Keratinocyte (primary cell): ENCODE measurements around the gene MAPKBP1. TPM values are rescaled to one million over a fixed set of nuclear protein-coding genes. Genes with fewer than 3 reads are reported as not detected.

ENCODE experiments used
- DNase-seq: peaks from one replicate; pipeline ENCODE4 v3.0.0-alpha.2; 2011; ENCODE audit warnings: low read depth, missing footprints, low spot score
- FAIRE-seq: peaks from 2 replicates; lab custom pipeline; 2011; peaks lifted over from hg19 to GRCh38; lab: Jason Lieb, UNC
- H2AFZ ChIP-seq: 2 replicates; pipeline ENCODE4 v1.6.0; 2012; ENCODE audit warnings: low read length, control low read depth, inconsistent platforms; ENCODE audit not compliant: control insufficient read depth
- H3K27ac ChIP-seq: 2 replicates; pipeline ENCODE4 v1.5.1; 2011; ENCODE audit warnings: low read length; ENCODE audit not compliant: control insufficient read depth, insufficient read depth
- H3K27me3 ChIP-seq: 3 replicates; pipeline ENCODE4 v1.6.0; 2011; ENCODE audit warnings: low read length; ENCODE audit not compliant: control insufficient read depth, insufficient read depth; ENCODE audit errors: extremely low read depth
- H3K36me3 ChIP-seq, 2 experiments: 2 replicates in 1 of 2; 3 replicates in 1 of 2; pipeline ENCODE4 v1.5.1; 2011; ENCODE audit warnings: low read length in 2 of 2, mild to moderate bottlenecking in 1 of 2; ENCODE audit not compliant: control insufficient read depth in 2 of 2, insufficient read depth in 2 of 2; ENCODE audit errors: extremely low read depth in 1 of 2
- H3K4me1 ChIP-seq: 3 replicates; pipeline ENCODE4 v1.5.1; 2011; ENCODE audit warnings: low read length; ENCODE audit not compliant: control insufficient read depth, insufficient read depth; ENCODE audit errors: extremely low read depth
- H3K4me2 ChIP-seq: 3 replicates; pipeline ENCODE4 v1.6.0; 2011; ENCODE audit warnings: low read depth, low read length; ENCODE audit not compliant: control insufficient read depth, insufficient read depth; ENCODE audit errors: extremely low read depth
- H3K4me3 ChIP-seq, 3 experiments: fragments of 200-600 bp in 1 of 3; sonication (generic) in 1 of 3; 2 replicates in 2 of 3; 3 replicates in 1 of 3; pipeline ENCODE4 v1.5.1; 2011 to 2016; ENCODE audit warnings: low read length in 3 of 3, mild to moderate bottlenecking in 3 of 3, control low read depth in 2 of 3, inconsistent platforms in 1 of 3, low read depth in 1 of 3, mixed read lengths in 1 of 3, mixed run types in 1 of 3, moderate library complexity in 1 of 3; ENCODE audit not compliant: control insufficient read depth in 2 of 3, insufficient read depth in 2 of 3; ENCODE audit errors: extremely low read depth in 1 of 3
- H3K79me2 ChIP-seq: 2 replicates; pipeline ENCODE4 v1.6.0; 2012; ENCODE audit warnings: low read length; ENCODE audit not compliant: control insufficient read depth, insufficient read depth
- H3K9ac ChIP-seq: 3 replicates; pipeline ENCODE4 v1.6.0; 2011; ENCODE audit warnings: low read length; ENCODE audit not compliant: control insufficient read depth, insufficient read depth; ENCODE audit errors: extremely low read depth
- H3K9me1 ChIP-seq: 3 replicates; pipeline ENCODE4 v1.6.0; 2011; ENCODE audit warnings: low read length; ENCODE audit not compliant: control insufficient read depth, insufficient read depth; ENCODE audit errors: extremely low read depth
- H3K9me3 ChIP-seq: 2 replicates; pipeline ENCODE4 v1.5.1; 2012; ENCODE audit warnings: low read depth, low read length; ENCODE audit not compliant: control insufficient read depth
- H4K20me1 ChIP-seq: 3 replicates; pipeline ENCODE4 v1.6.0; 2011; ENCODE audit warnings: low read length; ENCODE audit not compliant: control insufficient read depth, insufficient read depth; ENCODE audit errors: extremely low read depth
- CTCF ChIP-seq, 3 experiments: IDR thresholded peaks in 1 of 3; conservative IDR thresholded peaks in 1 of 3; optimal IDR thresholded peaks in 1 of 3; 2 replicates in 2 of 3; 3 replicates in 1 of 3; pipeline versions ENCODE3 to v1.5.1; 2011; ENCODE audit warnings: low read length in 3 of 3, mild to moderate bottlenecking in 3 of 3, moderate library complexity in 2 of 3, control low read depth in 1 of 3, inconsistent platforms in 1 of 3; ENCODE audit not compliant: insufficient read depth in 2 of 3; ENCODE audit errors: extremely low read depth in 1 of 3
- EZH2 ChIP-seq: IDR thresholded peaks from one replicate; pipeline ENCODE4 v1.6.1; 2012; ENCODE audit warnings: inconsistent platforms, mild to moderate bottlenecking, low read length, moderate library complexity
- dilution Hi-C: fragments of 300-500 bp; cut with MboI; formaldehyde crosslinking; loops from one replicate; pipeline ENCODE4 v1.7.0; 2020; ENCODE audit warnings: low sequenced_read_pairs; ENCODE audit not compliant: extremely low pct_ligation_motif_present
- polyA plus RNA-seq, 5 experiments: library from polyadenylated mRNA; depleted of rRNA in 3 of 5; stranded (reverse) in 3 of 5; stranded (forward) in 1 of 5; unstranded in 1 of 5; fragments of >200 nt; gene quantifications; 1 replicate in 1 of 5; 2 replicates in 3 of 5; 3 replicates in 1 of 5; pipeline versions ENCODE4 v1.2.1 to v1.2.3, GENCODE V29; 2011 to 2012; ENCODE audit warnings: missing spikeins in 2 of 5, low read depth in 1 of 5, low replicate concordance in 1 of 5

The MAPKBP1 gene
- polyA plus RNA-seq, 1 donor (not counting 4 experiments of a cell fraction or from before 2014, with no cell fraction given) = 18.3 TPM

- Histone ChIP-seq H3K27me3 (no peaks in the 10 kb centered on the region), H3K4me2 (peak overlapping the region; percentile 35), H2AFZ (no peak overlapping the region), H3K4me1 (peaks cover 83% of the 10 kb centered on the region), H3K9me3 (no peaks in the 10 kb centered on the region), H3K79me2 (peaks cover 51% of the 10 kb centered on the region), H3K9me1 (no peaks in the 10 kb centered on the region), H3K9ac (peak overlapping the region; percentile 43), H3K4me3 (no peak overlapping the region), H3K27ac (peak overlapping the region; percentile 99), H3K36me3 (peaks cover 4 to 18% of the 10 kb centered on the region in 2 experiments), H4K20me1 (no peaks in the 10 kb centered on the region)
- TF ChIP-seq CTCF (optimal IDR thresholded peaks at IDR 0.05 in 1 of 3, IDR thresholded peaks at IDR 0.05 in 1 of 3, conservative IDR thresholded peaks at IDR 0.05 in 1 of 3; ENCODE audit: extremely low read depth in 1 of 3, insufficient read depth in 2 of 3, low read length in 3 of 3) = no peak
- no peak for TF ChIP-seq EZH2
- DNase-seq (no peak), FAIRE-seq (no peak)
- dilution Hi-C loops = no loop called here
Observed at GRCh38 chr15:41801185-41801584, 26.9 kb downstream of the MAPKBP1 start.

- Histone ChIP-seq H3K4me2 (peak overlapping the region; percentile 41), H3K9me1 (no peaks in the 10 kb centered on the region), H3K9ac (peak overlapping the region; percentile 43), H3K27me3 (no peaks in the 10 kb centered on the region), H4K20me1 (no peaks in the 10 kb centered on the region), H2AFZ (no peak overlapping the region), H3K36me3 (peaks cover 4 to 22% of the 10 kb centered on the region in 2 experiments), H3K79me2 (peaks cover 52% of the 10 kb centered on the region), H3K9me3 (no peaks in the 10 kb centered on the region), H3K4me1 (peaks cover 83% of the 10 kb centered on the region), H3K27ac (peak overlapping the region; percentile 99), H3K4me3 (peak overlapping the region in 1 of 3 experiments; percentile 2)
- DNase-seq (no peak), FAIRE-seq (peak; percentile 60)
- no peak for TF ChIP-seq EZH2
- TF ChIP-seq CTCF (optimal IDR thresholded peaks at IDR 0.05 in 1 of 3, IDR thresholded peaks at IDR 0.05 in 1 of 3, conservative IDR thresholded peaks at IDR 0.05 in 1 of 3; ENCODE audit: extremely low read depth in 1 of 3, insufficient read depth in 2 of 3, low read length in 3 of 3) = no peak
- dilution Hi-C loops = no loop called here
Observed at GRCh38 chr15:41801850-41802455, 27.7 kb downstream of the MAPKBP1 start.
